Measurements from ENCODE around the gene MARS1. TPM values are rescaled to one million over a fixed set of nuclear protein-coding genes. Genes with fewer than 3 reads are reported as not detected.

The MARS1 gene
- total and polyA plus RNA-seq, 2 donors (not counting 1 experiment from before 2014, with no cell fraction given), result 89.9 to 352 TPM

DNA sequence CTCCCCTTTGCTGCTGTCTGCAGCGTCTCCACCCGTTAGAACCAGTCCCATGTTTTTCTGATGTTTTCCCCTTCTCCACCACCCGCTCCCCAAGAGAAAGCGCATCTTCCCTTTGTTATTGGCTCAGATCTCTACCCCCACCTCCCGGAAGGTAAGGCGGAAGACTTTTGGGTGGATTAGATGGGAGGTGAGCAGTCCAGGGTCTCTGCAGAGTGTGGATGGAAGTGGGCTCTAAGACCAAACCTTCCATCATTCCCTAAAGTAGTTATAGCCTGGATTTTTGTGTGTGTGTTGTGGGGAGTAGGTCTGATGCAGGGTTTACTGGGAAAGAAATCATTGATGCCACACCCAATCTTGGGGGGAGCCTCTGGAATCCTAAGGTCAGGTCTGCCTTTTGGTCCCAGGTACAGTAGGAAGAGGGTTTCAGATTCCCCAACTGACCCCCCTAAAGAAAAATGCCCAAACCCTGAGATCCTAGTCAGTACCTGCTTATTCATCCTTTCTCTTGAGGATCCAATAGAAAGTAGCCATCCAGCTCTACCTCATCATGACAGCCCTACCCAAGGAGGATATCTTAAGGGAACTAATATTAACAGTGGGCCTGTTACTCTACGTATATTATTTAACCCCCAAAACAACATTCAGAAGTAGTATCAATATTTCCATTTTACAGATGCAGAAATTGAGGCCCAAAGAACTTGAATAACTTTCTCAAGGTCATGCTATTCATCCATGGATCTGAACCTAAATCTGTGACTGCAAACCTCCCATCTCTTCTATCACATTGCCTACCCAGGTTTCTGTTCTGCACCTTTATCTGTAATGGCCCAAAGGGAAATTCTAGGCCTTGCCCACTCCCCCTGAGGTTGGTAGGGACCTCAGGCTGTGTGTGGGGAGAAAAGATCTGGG lies 63.0 kb downstream of the MARS1 start:
- Histone ChIP-seq H3K4me3 (replicated peaks in 1 of 4; ENCODE audit: control extremely low read depth in 1 of 4, insufficient read depth in 1 of 4, low read depth in 3 of 4, low read length in 4 of 4) (peak overlapping the region in 2 of 4 experiments; percentile 31 to 64), H2AFZ (ENCODE audit: low read length) (no peak overlapping the region), H4K20me1 (ENCODE audit: control insufficient read depth, extremely low read depth, insufficient read depth, low read length) (no peaks in the 10 kb centered on the region), H3K9ac (ENCODE audit: insufficient read depth, low read length) (no peak overlapping the region), H3K4me1 (ENCODE audit: control insufficient read depth, extremely low read depth, insufficient read depth, low read length) (peaks cover 7% of the 10 kb centered on the region), H3K4me2 (ENCODE audit: extremely low read depth, insufficient read depth, low read length) (no peak overlapping the region), H3K27ac (ENCODE audit: insufficient read depth, low read length) (no peak overlapping the region), H3K27me3 (ENCODE audit: control insufficient read depth, insufficient read depth, low read length) (peaks cover 16% of the 10 kb centered on the region), H3K79me2 (ENCODE audit: control insufficient read depth, insufficient read depth, low read length) (peaks cover 9% of the 10 kb centered on the region), H3K9me3 (ENCODE audit: control insufficient read depth, insufficient read depth, low read depth, low read length) (no peaks in the 10 kb centered on the region), H3K36me3 (ENCODE audit: control insufficient read depth, insufficient read depth, low read length) (peaks cover 1% of the 10 kb centered on the region)
- DNase-seq (ENCODE audit: low read depth in 2 of 2), result no peak
- TF ChIP-seq, protein P1, sequence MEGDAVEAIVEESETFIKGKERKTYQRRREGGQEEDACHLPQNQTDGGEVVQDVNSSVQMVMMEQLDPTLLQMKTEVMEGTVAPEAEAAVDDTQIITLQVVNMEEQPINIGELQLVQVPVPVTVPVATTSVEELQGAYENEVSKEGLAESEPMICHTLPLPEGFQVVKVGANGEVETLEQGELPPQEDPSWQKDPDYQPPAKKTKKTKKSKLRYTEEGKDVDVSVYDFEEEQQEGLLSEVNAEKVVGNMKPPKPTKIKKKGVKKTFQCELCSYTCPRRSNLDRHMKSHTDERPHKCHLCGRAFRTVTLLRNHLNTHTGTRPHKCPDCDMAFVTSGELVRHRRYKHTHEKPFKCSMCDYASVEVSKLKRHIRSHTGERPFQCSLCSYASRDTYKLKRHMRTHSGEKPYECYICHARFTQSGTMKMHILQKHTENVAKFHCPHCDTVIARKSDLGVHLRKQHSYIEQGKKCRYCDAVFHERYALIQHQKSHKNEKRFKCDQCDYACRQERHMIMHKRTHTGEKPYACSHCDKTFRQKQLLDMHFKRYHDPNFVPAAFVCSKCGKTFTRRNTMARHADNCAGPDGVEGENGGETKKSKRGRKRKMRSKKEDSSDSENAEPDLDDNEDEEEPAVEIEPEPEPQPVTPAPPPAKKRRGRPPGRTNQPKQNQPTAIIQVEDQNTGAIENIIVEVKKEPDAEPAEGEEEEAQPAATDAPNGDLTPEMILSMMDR (conservative IDR thresholded peaks at IDR 0.05 in 1 of 2, IDR thresholded peaks at IDR 0.05 in 1 of 2; ENCODE audit: low read depth in 1 of 2, low read length in 2 of 2), result no peak
- no peak for TF ChIP-seq EZH2 (IDR thresholded peaks at IDR 0.05; ENCODE audit: low read length, missing control alignments)

DNA sequence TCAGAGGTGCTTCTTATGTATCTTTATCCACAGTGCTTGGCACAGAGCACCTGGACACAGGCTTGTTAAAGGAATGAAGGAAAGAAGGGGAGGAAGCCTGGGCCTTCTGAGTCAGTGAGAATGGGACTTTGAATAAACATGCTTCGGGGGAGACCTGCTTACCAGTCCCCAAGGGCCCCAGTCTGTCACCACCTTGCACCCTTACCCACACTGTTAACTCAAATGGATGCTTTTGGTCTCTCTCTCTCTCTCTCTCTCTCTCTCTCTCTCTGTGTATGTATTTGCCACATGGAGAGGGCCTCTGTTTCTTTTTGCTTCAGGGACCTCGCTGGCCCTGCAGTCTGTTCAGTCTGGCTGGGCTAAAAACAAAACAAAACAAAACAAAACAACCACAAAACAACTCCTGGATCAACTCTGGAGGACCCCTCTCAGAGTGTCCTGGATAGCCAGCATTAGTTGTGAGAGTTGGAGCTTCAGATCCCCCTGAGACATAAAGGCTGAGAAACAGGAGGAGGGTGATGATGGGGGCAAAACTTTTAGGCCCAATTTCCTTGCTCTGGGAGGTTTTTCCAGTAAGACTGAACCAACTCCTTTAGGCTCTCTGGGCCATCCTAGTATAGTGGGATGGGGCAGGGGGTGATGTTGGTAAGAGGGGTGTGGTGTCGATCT lies 63.9 kb downstream of the MARS1 start:
- Histone ChIP-seq H3K4me2 (ENCODE audit: extremely low read depth, insufficient read depth, low read length) (no peak overlapping the region), H3K36me3 (ENCODE audit: control insufficient read depth, insufficient read depth, low read length) (no peaks in the 10 kb centered on the region), H3K4me1 (ENCODE audit: control insufficient read depth, extremely low read depth, insufficient read depth, low read length) (peaks cover 4% of the 10 kb centered on the region), H3K9me3 (ENCODE audit: control insufficient read depth, insufficient read depth, low read depth, low read length) (no peaks in the 10 kb centered on the region), H3K27ac (ENCODE audit: insufficient read depth, low read length) (no peak overlapping the region), H2AFZ (ENCODE audit: low read length) (no peak overlapping the region), H3K4me3 (replicated peaks in 1 of 4; ENCODE audit: control extremely low read depth in 1 of 4, insufficient read depth in 1 of 4, low read depth in 3 of 4, low read length in 4 of 4) (no peak overlapping the region), H3K27me3 (ENCODE audit: control insufficient read depth, insufficient read depth, low read length) (peaks cover 16% of the 10 kb centered on the region), H3K79me2 (ENCODE audit: control insufficient read depth, insufficient read depth, low read length) (no peaks in the 10 kb centered on the region), H4K20me1 (ENCODE audit: control insufficient read depth, extremely low read depth, insufficient read depth, low read length) (no peaks in the 10 kb centered on the region), H3K9ac (ENCODE audit: insufficient read depth, low read length) (no peak overlapping the region)
- no peak for TF ChIP-seq EZH2 (IDR thresholded peaks at IDR 0.05; ENCODE audit: low read length, missing control alignments)
- no peak for DNase-seq (ENCODE audit: low read depth in 2 of 2)

DNA sequence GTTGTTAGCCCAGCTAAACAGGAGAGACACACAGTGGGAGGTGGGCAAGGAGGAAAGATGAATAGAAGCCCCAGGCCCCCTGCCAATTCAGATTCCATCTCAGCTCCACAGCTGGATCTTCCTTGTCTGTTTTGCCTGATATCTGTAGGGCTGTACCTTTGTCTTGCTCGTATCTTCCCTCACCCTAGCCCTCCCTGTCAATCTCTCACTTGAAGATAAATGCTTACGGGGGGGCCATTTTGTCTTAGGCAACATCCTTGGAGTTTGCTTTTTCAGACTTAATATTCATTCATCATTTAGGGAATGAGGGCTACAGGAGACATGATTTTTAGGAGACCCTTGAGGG lies 64.4 kb downstream of the MARS1 start:
- Histone ChIP-seq H3K4me1 (ENCODE audit: control insufficient read depth, extremely low read depth, insufficient read depth, low read length) (peaks cover 4% of the 10 kb centered on the region), H3K4me2 (ENCODE audit: extremely low read depth, insufficient read depth, low read length) (no peak overlapping the region), H3K4me3 (replicated peaks in 1 of 4; ENCODE audit: control extremely low read depth in 1 of 4, insufficient read depth in 1 of 4, low read depth in 3 of 4, low read length in 4 of 4) (no peak overlapping the region), H4K20me1 (ENCODE audit: control insufficient read depth, extremely low read depth, insufficient read depth, low read length) (no peaks in the 10 kb centered on the region), H2AFZ (ENCODE audit: low read length) (no peak overlapping the region), H3K27ac (ENCODE audit: insufficient read depth, low read length) (no peak overlapping the region), H3K36me3 (ENCODE audit: control insufficient read depth, insufficient read depth, low read length) (no peaks in the 10 kb centered on the region), H3K9me3 (ENCODE audit: control insufficient read depth, insufficient read depth, low read depth, low read length) (no peaks in the 10 kb centered on the region), H3K9ac (ENCODE audit: insufficient read depth, low read length) (no peak overlapping the region), H3K79me2 (ENCODE audit: control insufficient read depth, insufficient read depth, low read length) (no peaks in the 10 kb centered on the region), H3K27me3 (ENCODE audit: control insufficient read depth, insufficient read depth, low read length) (peaks cover 16% of the 10 kb centered on the region)
- no peak for TF ChIP-seq EZH2 (IDR thresholded peaks at IDR 0.05; ENCODE audit: low read length, missing control alignments)
- TF ChIP-seq, protein P1 (conservative IDR thresholded peaks at IDR 0.05 in 1 of 2, IDR thresholded peaks at IDR 0.05 in 1 of 2; ENCODE audit: low read depth in 1 of 2, low read length in 2 of 2), result no peak
- no peak for DNase-seq (ENCODE audit: low read depth in 2 of 2)
